Measurements from ENCODE around the gene PIANP. TPM values are rescaled to one million over a fixed set of nuclear protein-coding genes. Genes with fewer than 3 reads are reported as not detected.

The PIANP gene
- total RNA-seq, 1 experiment from 2014 or later = not detected

GRCh38 chr12:6688999-6689882, 11.4 kb downstream of the PIANP start, which contains the start of gene ZNF384:
ZNF384 (minus strand) TSS chr12:6689375; CDS start chr12:6679520, 9,855 bp downstream.
- Histone ChIP-seq H3K36me3 (ENCODE audit: control insufficient read depth in 1 of 2, insufficient read depth in 2 of 2, low read length in 2 of 2) (peaks cover 0 to 9% of the 10 kb centered on the region in 2 experiments; a peak in 1 of 4 replicates), H3K27me3 (ENCODE audit: insufficient read depth, low read length) (no peaks in the 10 kb centered on the region), H3K4me3 (replicated peaks in 1 of 2; ENCODE audit: low read depth in 1 of 2, low read length in 2 of 2) (peak within 1 kb of the TSS; percentile 74 to 90), H3K9me2 (ENCODE audit: insufficient read depth) (no peaks in the 10 kb centered on the region), H3K9ac (ENCODE audit: low read length) (peak within 1 kb of the TSS; percentile 96), H3K4me2 (ENCODE audit: low read length) (peak within 1 kb of the TSS; percentile 92), H4K20me1 (ENCODE audit: insufficient read depth) (peaks cover 8% of the 10 kb centered on the region; the same call in 1 of the 2 replicates), H3K79me2 (ENCODE audit: insufficient read depth, low read length) (peaks cover 64% of the 10 kb centered on the region), H2AFZ (ENCODE audit: low read depth, low read length, poor library complexity, severe bottlenecking) (no peak within 1 kb of the TSS), H3K27ac (ENCODE audit: low read depth, low read length) (peak within 1 kb of the TSS; percentile 99), H3K4me1 (ENCODE audit: control insufficient read depth in 1 of 2, insufficient read depth in 2 of 2, low read length in 2 of 2) (peaks cover 9 to 21% of the 10 kb centered on the region in 2 experiments), H3K9me3 (ENCODE audit: control insufficient read depth in 1 of 2, insufficient read depth in 1 of 2, low read depth in 1 of 2, low read length in 2 of 2) (no peaks in the 10 kb centered on the region)
- ChIA-PET RAD21 (ENCODE audit: low non-redundant PET in 1 of 2, low total read pairs in 2 of 2, uncharacterized antibody in 2 of 2, unreplicated experiment in 2 of 2) (interaction anchor here (0.7 to 1.2 kb wide), 5 partner anchors 9 to 162 kb away, joined by 3 to 8 read pairs (median 5); partner anchors contain the start of genes COPS7A (in 2 of the 2) and CDCA3 (in 1 of the 2)), CTCF (interaction anchor here (0.6 to 1.5 kb wide), 15 partner anchors 9 to 202 kb away, joined by 3 to 8 read pairs (median 4); partner anchors contain the start of gene COPS7A), POLR2A (interaction anchor here (0.6 to 2.1 kb wide), 22 partner anchors 9 to 698 kb away, joined by 3 to 28 read pairs (median 4); partner anchors contain the start of genes C12orf57, CDCA3, COPS7A and GAPDH)
- intact Hi-C loops (cut with micrococcal nuclease) = loop anchor here (1.0 to 2.0 kb wide), 3 partner anchors 26 to 76 kb away; partner anchors contain the start of genes COPS7A and ING4
- peak; percentile 85 for ATAC-seq
- DNase-seq (ENCODE audit: low read depth, low spot score) = peak; percentile 98
- BruUV-seq (replicated peaks) = no TSS peak
- TF ChIP-seq EZH2phosphoT487 (IDR thresholded peaks at IDR 0.05; ENCODE audit: borderline replicate concordance) (no peak), POLR2AphosphoS5 (IDR thresholded peaks at IDR 0.05; ENCODE audit: low read depth, low read length) (peak; percentile 93), ZNF274 (IDR thresholded peaks at IDR 0.05; ENCODE audit: low read depth, low read length) (no peak), ZFX (IDR thresholded peaks at IDR 0.05) (no peak), TCF7L2 (IDR thresholded peaks at IDR 0.05; ENCODE audit: borderline replicate concordance, extremely low read depth, insufficient read depth, insufficient read length) (peak; percentile 12), RAD21 (IDR thresholded peaks at IDR 0.05; ENCODE audit: low read depth) (no peak), CBX3 (IDR thresholded peaks at IDR 0.05; ENCODE audit: low read depth) (0 out of 2 replicates have a peak, but pooled peaks have one; percentile 67), EZH2 (IDR thresholded peaks at IDR 0.05) (no peak), POLR2A (IDR thresholded peaks at IDR 0.05; ENCODE audit: borderline replicate concordance, extremely low read depth, insufficient read depth, insufficient read length) (peak; percentile 62), YY1 (IDR thresholded peaks at IDR 0.05; ENCODE audit: extremely low read depth, insufficient replicate concordance, low read depth, low read length) (peak; percentile 76), CEBPB (IDR thresholded peaks at IDR 0.05; ENCODE audit: low read depth) (no peak), SP1 (IDR thresholded peaks at IDR 0.05; ENCODE audit: low read depth) (peak; percentile 84), SRF (IDR thresholded peaks at IDR 0.05; ENCODE audit: low read depth) (peak; percentile 94), SIN3A (IDR thresholded peaks at IDR 0.05; ENCODE audit: low read depth) (peak; percentile 46), MAX (IDR thresholded peaks at IDR 0.05) (peak; percentile 92)
- TF ChIP-seq, protein P1, sequence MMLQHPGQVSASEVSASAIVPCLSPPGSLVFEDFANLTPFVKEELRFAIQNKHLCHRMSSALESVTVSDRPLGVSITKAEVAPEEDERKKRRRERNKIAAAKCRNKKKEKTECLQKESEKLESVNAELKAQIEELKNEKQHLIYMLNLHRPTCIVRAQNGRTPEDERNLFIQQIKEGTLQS (IDR thresholded peaks at IDR 0.05) = no peak
- TF ChIP-seq, protein P2, sequence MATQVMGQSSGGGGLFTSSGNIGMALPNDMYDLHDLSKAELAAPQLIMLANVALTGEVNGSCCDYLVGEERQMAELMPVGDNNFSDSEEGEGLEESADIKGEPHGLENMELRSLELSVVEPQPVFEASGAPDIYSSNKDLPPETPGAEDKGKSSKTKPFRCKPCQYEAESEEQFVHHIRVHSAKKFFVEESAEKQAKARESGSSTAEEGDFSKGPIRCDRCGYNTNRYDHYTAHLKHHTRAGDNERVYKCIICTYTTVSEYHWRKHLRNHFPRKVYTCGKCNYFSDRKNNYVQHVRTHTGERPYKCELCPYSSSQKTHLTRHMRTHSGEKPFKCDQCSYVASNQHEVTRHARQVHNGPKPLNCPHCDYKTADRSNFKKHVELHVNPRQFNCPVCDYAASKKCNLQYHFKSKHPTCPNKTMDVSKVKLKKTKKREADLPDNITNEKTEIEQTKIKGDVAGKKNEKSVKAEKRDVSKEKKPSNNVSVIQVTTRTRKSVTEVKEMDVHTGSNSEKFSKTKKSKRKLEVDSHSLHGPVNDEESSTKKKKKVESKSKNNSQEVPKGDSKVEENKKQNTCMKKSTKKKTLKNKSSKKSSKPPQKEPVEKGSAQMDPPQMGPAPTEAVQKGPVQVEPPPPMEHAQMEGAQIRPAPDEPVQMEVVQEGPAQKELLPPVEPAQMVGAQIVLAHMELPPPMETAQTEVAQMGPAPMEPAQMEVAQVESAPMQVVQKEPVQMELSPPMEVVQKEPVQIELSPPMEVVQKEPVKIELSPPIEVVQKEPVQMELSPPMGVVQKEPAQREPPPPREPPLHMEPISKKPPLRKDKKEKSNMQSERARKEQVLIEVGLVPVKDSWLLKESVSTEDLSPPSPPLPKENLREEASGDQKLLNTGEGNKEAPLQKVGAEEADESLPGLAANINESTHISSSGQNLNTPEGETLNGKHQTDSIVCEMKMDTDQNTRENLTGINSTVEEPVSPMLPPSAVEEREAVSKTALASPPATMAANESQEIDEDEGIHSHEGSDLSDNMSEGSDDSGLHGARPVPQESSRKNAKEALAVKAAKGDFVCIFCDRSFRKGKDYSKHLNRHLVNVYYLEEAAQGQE (IDR thresholded peaks at IDR 0.05; ENCODE audit: low read depth) = no peak
- TF ChIP-seq, protein P3, sequence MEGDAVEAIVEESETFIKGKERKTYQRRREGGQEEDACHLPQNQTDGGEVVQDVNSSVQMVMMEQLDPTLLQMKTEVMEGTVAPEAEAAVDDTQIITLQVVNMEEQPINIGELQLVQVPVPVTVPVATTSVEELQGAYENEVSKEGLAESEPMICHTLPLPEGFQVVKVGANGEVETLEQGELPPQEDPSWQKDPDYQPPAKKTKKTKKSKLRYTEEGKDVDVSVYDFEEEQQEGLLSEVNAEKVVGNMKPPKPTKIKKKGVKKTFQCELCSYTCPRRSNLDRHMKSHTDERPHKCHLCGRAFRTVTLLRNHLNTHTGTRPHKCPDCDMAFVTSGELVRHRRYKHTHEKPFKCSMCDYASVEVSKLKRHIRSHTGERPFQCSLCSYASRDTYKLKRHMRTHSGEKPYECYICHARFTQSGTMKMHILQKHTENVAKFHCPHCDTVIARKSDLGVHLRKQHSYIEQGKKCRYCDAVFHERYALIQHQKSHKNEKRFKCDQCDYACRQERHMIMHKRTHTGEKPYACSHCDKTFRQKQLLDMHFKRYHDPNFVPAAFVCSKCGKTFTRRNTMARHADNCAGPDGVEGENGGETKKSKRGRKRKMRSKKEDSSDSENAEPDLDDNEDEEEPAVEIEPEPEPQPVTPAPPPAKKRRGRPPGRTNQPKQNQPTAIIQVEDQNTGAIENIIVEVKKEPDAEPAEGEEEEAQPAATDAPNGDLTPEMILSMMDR (IDR thresholded peaks at IDR 0.05 in 2 of 3, conservative IDR thresholded peaks at IDR 0.05 in 1 of 3; ENCODE audit: borderline replicate concordance in 1 of 3, insufficient read depth in 1 of 3, low read depth in 2 of 3, low read length in 2 of 3) = peak in 1 of 3 experiments; percentile 13; a peak in 1 of 6 replicates
